SK-N-SH (cell line): ENCODE results near the gene TMEM52B. TPM values are rescaled to one million over a fixed set of nuclear protein-coding genes. Genes with fewer than 3 reads are reported as not detected.

Experiments
- CTCF ChIA-PET: fragments of 300-600, 350-600 bp; formaldehyde crosslinking; extraction: SDS; loops from one replicate; lab custom pipeline; 2021; lab: Yijun Ruan, JAX
- POLR2A ChIA-PET: fragments of 350-600 bp; sonication (Branson Sonifier 250); formaldehyde crosslinking; extraction: SDS; loops from one replicate; lab custom pipeline; 2020; ENCODE audit warnings: antibody characterized with exemption, inconsistent platforms; lab: Yijun Ruan, JAX
- DNase-seq: peaks from one replicate; pipeline ENCODE4 v3.0.0; 2012
- H2AFZ ChIP-seq: fragments of 200-600 bp; sonication (generic); 2 replicates; pipeline ENCODE4 v1.8.1; 2016; ENCODE audit warnings: antibody characterized with exemption, mild to moderate bottlenecking, low read depth
- H3F3A ChIP-seq: fragments of 200-600 bp; sonication (generic); replicated peaks from 2 replicates; pipeline ENCODE3; 2016; ENCODE audit warnings: antibody characterized with exemption, mild to moderate bottlenecking; ENCODE audit not compliant: insufficient read depth
- H3K27ac ChIP-seq, 2 experiments: fragments of 200-500 bp in 1 of 2; fragments of 200-600 bp in 1 of 2; sonication (Bioruptor generic) in 1 of 2; sonication (generic), shearing (Covaris generic) in 1 of 2; 2 replicates each; pipeline versions ENCODE4 v1.5.1 to v1.6.1; 2014 to 2016; ENCODE audit warnings: low read depth in 2 of 2, inconsistent platforms in 1 of 2, low read length in 1 of 2, mild to moderate bottlenecking in 1 of 2, mixed read lengths in 1 of 2
- H3K27me3 ChIP-seq: fragments of 200-600 bp; sonication (generic), shearing (Covaris generic); 2 replicates; pipeline ENCODE4 v1.6.1; 2016; ENCODE audit warnings: mixed run types; ENCODE audit not compliant: insufficient read depth
- H3K36me3 ChIP-seq, 2 experiments: fragments of 200-500 bp in 1 of 2; fragments of 200-600 bp in 1 of 2; sonication (Bioruptor generic) in 1 of 2; sonication (generic) in 1 of 2; replicated peaks in 1 of 2; 2 replicates each; pipeline versions ENCODE3 to v1.5.1; 2014 to 2016; ENCODE audit warnings: low read length in 1 of 2, mild to moderate bottlenecking in 1 of 2; ENCODE audit not compliant: insufficient read depth in 2 of 2, control insufficient read depth in 1 of 2
- H3K4me1 ChIP-seq, 2 experiments: fragments of 200-500 bp in 1 of 2; fragments of 200-600 bp in 1 of 2; sonication (Bioruptor generic) in 1 of 2; sonication (generic), shearing (Covaris generic) in 1 of 2; 2 replicates each; pipeline versions ENCODE4 v1.5.1 to v1.6.1; 2014 to 2016; ENCODE audit warnings: low read depth in 1 of 2, low read length in 1 of 2, mixed run types in 1 of 2; ENCODE audit not compliant: insufficient read depth in 2 of 2, control insufficient read depth in 1 of 2
- H3K4me2 ChIP-seq: fragments of 200-600 bp; sonication (generic), shearing (Covaris generic); 2 replicates; pipeline ENCODE4 v1.6.1; 2017; ENCODE audit warnings: mixed run types
- H3K4me3 ChIP-seq, 2 experiments: fragments of 200-500 bp in 1 of 2; fragments of 200-600 bp in 1 of 2; sonication (Bioruptor generic) in 1 of 2; sonication (generic), shearing (Covaris generic) in 1 of 2; 2 replicates each; pipeline versions ENCODE4 v1.5.1 to v1.8.1; 2014 to 2016; ENCODE audit warnings: low read depth in 2 of 2, inconsistent platforms in 1 of 2, low read length in 1 of 2, mild to moderate bottlenecking in 1 of 2, mixed read lengths in 1 of 2, moderate library complexity in 1 of 2
- H3K79me2 ChIP-seq: fragments of 200-600 bp; sonication (generic); 2 replicates; pipeline ENCODE4 v1.8.1; 2017; ENCODE audit warnings: mild to moderate bottlenecking; ENCODE audit not compliant: insufficient read depth
- H3K9ac ChIP-seq: fragments of 200-600 bp; sonication (generic); 2 replicates; pipeline ENCODE4 v1.6.1; 2017; ENCODE audit warnings: mixed run types
- H3K9me2 ChIP-seq: fragments of 200-600 bp; sonication (generic); 2 replicates; pipeline ENCODE4 v1.6.1; 2017; ENCODE audit warnings: mixed run types
- H3K9me3 ChIP-seq: fragments of 200-600 bp; sonication (generic); 2 replicates; pipeline ENCODE4 v1.6.1; 2017; ENCODE audit warnings: mixed run types, mild to moderate bottlenecking, moderate library complexity
- H4K20me1 ChIP-seq: fragments of 200-600 bp; sonication (generic); 2 replicates; pipeline ENCODE4 v1.6.1; 2017; ENCODE audit warnings: mild to moderate bottlenecking, mixed run types; ENCODE audit not compliant: insufficient read depth
- EP300 ChIP-seq, 2 experiments: IDR thresholded peaks; 2 replicates each; pipeline versions ENCODE4 v1.4.0 to v1.6.1; 2012; ENCODE audit warnings: borderline replicate concordance in 1 of 2, low read depth in 1 of 2, low read length in 1 of 2
- FOSL2 ChIP-seq: IDR thresholded peaks from 2 replicates; pipeline ENCODE4 v1.4.0; 2012; ENCODE audit warnings: low read depth, mild to moderate bottlenecking, moderate library complexity, borderline replicate concordance
- FOXM1 ChIP-seq: IDR thresholded peaks from 2 replicates; pipeline ENCODE4 v1.4.0; 2012; ENCODE audit warnings: low read depth, mild to moderate bottlenecking
- GABPA ChIP-seq: IDR thresholded peaks from 2 replicates; pipeline ENCODE4 v1.4.0; 2012; ENCODE audit warnings: low read depth, mild to moderate bottlenecking
- RAD21 ChIP-seq: IDR thresholded peaks from 2 replicates; pipeline ENCODE4 v1.6.1; 2012; ENCODE audit warnings: mild to moderate bottlenecking, low read length
- RFX5 ChIP-seq: IDR thresholded peaks from 2 replicates; pipeline ENCODE4 v1.6.1; 2012; ENCODE audit warnings: mild to moderate bottlenecking, improper control_type of control experiment, low read length
- RXRA ChIP-seq: IDR thresholded peaks from 2 replicates; pipeline ENCODE4 v1.4.0; 2012; ENCODE audit warnings: low read depth, mild to moderate bottlenecking, borderline replicate concordance
- SIN3A ChIP-seq: IDR thresholded peaks from 2 replicates; pipeline ENCODE4 v1.6.1; 2012; ENCODE audit warnings: low read depth, mild to moderate bottlenecking, low read length, moderate library complexity, borderline replicate concordance
- SMC3 ChIP-seq: IDR thresholded peaks from 2 replicates; pipeline ENCODE4 v1.6.1; 2012; ENCODE audit warnings: low read depth, low read length, improper control_type of control experiment
- WGBS: methylation state at CpG from one replicate; pipeline ENCODE4 v1.1.6; 2017; ENCODE audit warnings: low lambda C conversion rate; 5-methylcytosine and 5-hydroxymethylcytosine counted together
- polyA plus RNA-seq, 3 experiments: library from polyadenylated mRNA; depleted of rRNA; stranded (reverse); fragments of >200 nt; gene quantifications; 2 replicates each; pipeline ENCODE4 v1.2.3, GENCODE V29; 2012
- TF ChIP-seq, protein P1 (sequence below): fragments of 200-600 bp; sonication (generic); IDR thresholded peaks from 2 replicates; pipeline ENCODE4 v1.6.1; 2017; ENCODE audit warnings: antibody characterized with exemption, mild to moderate bottlenecking, moderate library complexity
- TF ChIP-seq, protein P2 (sequence below): IDR thresholded peaks from 2 replicates; pipeline ENCODE4; 2012
- TF ChIP-seq, protein P3 (sequence below): IDR thresholded peaks from 2 replicates; pipeline ENCODE4 v1.4.0; 2012; ENCODE audit warnings: low read depth, borderline replicate concordance
- TF ChIP-seq, protein P4 (sequence below): IDR thresholded peaks from 2 replicates; pipeline ENCODE4 v1.6.1; 2012; ENCODE audit warnings: mild to moderate bottlenecking, low read depth, low read length, moderate library complexity

The TMEM52B gene
- polyA plus RNA-seq, 1 of the 3 experiments (the other 2 are of a cell fraction), result not detected

DNA sequence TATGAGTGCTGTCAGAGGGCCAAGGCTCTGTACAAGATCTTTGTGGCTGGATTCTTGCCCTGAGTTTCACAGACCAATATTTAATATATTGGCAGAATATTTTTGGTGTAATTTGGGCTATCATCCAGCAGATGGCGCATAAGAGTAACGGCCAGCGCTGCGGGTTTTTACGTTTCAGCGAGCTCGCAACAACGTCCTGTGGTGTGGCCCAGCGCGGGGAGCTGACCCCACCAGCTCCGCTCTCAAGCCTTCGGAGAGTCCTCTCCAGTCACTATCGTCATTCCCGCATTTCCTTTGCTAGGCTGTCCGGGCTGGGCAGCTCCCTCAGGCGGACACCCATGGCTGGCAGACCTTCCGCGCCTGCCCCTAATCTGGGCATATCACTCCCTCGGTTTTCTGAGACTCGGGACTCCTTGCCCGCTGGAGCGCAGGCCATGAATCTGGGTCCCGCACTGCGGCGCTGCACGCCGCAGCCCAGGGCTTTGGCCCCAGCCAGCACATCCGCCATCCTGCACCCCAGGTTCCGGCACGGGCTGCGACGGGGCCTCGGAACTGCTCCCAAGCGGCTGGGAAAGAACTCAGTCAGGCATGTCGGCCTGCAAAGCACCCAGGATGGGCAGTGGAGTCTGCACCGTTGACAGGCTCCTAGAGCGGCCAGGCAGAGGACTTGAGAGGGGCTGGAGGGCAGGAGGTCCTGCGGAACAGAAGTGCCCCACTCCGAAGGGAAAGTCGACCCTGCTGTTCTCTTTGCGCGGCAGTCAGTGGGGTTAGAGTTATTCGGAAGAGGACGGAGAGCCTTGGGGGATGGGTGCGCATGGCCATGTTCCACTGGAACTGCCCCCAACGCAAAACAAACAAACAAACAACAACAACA lies 25.3 kb upstream of the TMEM52B start:
- no peaks in the 10 kb centered on the region for H3K36me3 ChIP-seq
- ChIA-PET POLR2A (no interaction called here), CTCF (interaction anchor here (0.5 to 5.0 kb wide), 27 partner anchors 9 to 1334 kb away, joined by 3 to 48 read pairs (median 4); partner anchors contain the start of genes CLEC7A, GABARAPL1 and OLR1)
- TF ChIP-seq, protein P1, sequence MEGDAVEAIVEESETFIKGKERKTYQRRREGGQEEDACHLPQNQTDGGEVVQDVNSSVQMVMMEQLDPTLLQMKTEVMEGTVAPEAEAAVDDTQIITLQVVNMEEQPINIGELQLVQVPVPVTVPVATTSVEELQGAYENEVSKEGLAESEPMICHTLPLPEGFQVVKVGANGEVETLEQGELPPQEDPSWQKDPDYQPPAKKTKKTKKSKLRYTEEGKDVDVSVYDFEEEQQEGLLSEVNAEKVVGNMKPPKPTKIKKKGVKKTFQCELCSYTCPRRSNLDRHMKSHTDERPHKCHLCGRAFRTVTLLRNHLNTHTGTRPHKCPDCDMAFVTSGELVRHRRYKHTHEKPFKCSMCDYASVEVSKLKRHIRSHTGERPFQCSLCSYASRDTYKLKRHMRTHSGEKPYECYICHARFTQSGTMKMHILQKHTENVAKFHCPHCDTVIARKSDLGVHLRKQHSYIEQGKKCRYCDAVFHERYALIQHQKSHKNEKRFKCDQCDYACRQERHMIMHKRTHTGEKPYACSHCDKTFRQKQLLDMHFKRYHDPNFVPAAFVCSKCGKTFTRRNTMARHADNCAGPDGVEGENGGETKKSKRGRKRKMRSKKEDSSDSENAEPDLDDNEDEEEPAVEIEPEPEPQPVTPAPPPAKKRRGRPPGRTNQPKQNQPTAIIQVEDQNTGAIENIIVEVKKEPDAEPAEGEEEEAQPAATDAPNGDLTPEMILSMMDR, result peak; percentile 86
- peak; percentile 64 for TF ChIP-seq SMC3
- peak; percentile 58 for TF ChIP-seq RAD21
- no peak for TF ChIP-seq FOSL2
- TF ChIP-seq, protein P2, sequence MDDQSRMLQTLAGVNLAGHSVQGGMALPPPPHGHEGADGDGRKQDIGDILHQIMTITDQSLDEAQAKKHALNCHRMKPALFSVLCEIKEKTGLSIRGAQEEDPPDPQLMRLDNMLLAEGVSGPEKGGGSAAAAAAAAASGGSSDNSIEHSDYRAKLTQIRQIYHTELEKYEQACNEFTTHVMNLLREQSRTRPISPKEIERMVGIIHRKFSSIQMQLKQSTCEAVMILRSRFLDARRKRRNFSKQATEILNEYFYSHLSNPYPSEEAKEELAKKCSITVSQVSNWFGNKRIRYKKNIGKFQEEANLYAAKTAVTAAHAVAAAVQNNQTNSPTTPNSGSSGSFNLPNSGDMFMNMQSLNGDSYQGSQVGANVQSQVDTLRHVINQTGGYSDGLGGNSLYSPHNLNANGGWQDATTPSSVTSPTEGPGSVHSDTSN, result no peak
- no peak for TF ChIP-seq GABPA
- 0 out of 2 replicates have a peak, but pooled peaks have one; percentile 16 for TF ChIP-seq RFX5
- H3K4me1 ChIP-seq, result peaks cover 0 to 2% of the 10 kb centered on the region in 2 experiments; a peak in 1 of 4 replicates
- no peak overlapping the region for H3K27ac ChIP-seq
- 21% methylated on average over 24 of the region's 46 CpGs for WGBS
- peak overlapping the region; percentile 98 for H3K4me2 ChIP-seq
- H4K20me1 ChIP-seq, result no peaks in the 10 kb centered on the region
- H3K79me2 ChIP-seq, result no peaks in the 10 kb centered on the region
- no peak overlapping the region; the same call in 1 of the 2 replicates for H3K9ac ChIP-seq
- H3K9me3 ChIP-seq, result no peaks in the 10 kb centered on the region
- peaks cover 8% of the 10 kb centered on the region; the same call in 1 of the 2 replicates for H3K27me3 ChIP-seq
- H2AFZ ChIP-seq, result peak overlapping the region; percentile 90; the same call in 1 of the 2 replicates
- DNase-seq, result peak; percentile 64
- no peaks in the 10 kb centered on the region for H3F3A ChIP-seq
- H3K4me3 ChIP-seq, result peak overlapping the region; percentile 45 to 77
- H3K9me2 ChIP-seq, result no peaks in the 10 kb centered on the region

DNA sequence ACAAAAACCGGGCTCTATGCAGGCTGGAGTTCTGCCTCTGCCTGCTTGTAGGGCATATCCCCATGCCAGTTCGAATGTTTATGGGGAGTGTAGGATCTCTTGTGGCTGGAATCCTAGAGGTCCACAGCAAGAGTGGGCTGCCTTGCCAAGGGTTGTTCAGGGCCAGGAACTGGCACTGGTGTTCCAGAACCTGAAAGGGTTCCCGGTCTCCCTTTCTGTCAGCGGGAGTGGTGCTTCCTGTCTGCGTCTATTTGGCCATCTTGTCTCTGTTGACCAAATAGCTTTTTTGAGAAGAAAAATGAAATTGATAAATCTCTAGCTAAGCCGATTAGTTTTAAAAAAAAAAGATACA lies 24.7 kb upstream of the TMEM52B start:
- no peak overlapping the region for H3K27ac ChIP-seq
- POLR2A ChIA-PET, result no interaction called here
- H3K9ac ChIP-seq, result no peak overlapping the region
- peaks cover 0 to 2% of the 10 kb centered on the region in 2 experiments; a peak in 1 of 4 replicates for H3K4me1 ChIP-seq
- H3K4me2 ChIP-seq, result peak overlapping the region; percentile 98; the same call in 1 of the 2 replicates
- H4K20me1 ChIP-seq, result no peaks in the 10 kb centered on the region
- H3F3A ChIP-seq, result no peaks in the 10 kb centered on the region
- peak; percentile 6 for DNase-seq
- H3K4me3 ChIP-seq, result no peak overlapping the region
- no peaks in the 10 kb centered on the region for H3K9me3 ChIP-seq
- no peaks in the 10 kb centered on the region for H3K36me3 ChIP-seq
- H2AFZ ChIP-seq, result no peak overlapping the region
- H3K9me2 ChIP-seq, result no peaks in the 10 kb centered on the region
- CTCF ChIA-PET, result interaction anchor here (0.7 to 5.0 kb wide), 4 partner anchors 11 to 35 kb away, joined by 3 to 48 read pairs (median 4); no protein-coding TSS in a partner anchor
- WGBS, result 42% methylated on average over 6 of the region's 6 CpGs
- H3K79me2 ChIP-seq, result no peaks in the 10 kb centered on the region
- peaks cover 8% of the 10 kb centered on the region; the same call in 1 of the 2 replicates for H3K27me3 ChIP-seq
- no peak for TF ChIP-seq EP300 (IDR thresholded peaks at IDR 0.05; ENCODE audit: borderline replicate concordance in 1 of 2, low read depth in 1 of 2, low read length in 1 of 2)
- no peak for TF ChIP-seq RFX5
- TF ChIP-seq SIN3A, result no peak
- TF ChIP-seq, protein P1, result no peak
- TF ChIP-seq FOXM1, result no peak
- TF ChIP-seq, protein P3, sequence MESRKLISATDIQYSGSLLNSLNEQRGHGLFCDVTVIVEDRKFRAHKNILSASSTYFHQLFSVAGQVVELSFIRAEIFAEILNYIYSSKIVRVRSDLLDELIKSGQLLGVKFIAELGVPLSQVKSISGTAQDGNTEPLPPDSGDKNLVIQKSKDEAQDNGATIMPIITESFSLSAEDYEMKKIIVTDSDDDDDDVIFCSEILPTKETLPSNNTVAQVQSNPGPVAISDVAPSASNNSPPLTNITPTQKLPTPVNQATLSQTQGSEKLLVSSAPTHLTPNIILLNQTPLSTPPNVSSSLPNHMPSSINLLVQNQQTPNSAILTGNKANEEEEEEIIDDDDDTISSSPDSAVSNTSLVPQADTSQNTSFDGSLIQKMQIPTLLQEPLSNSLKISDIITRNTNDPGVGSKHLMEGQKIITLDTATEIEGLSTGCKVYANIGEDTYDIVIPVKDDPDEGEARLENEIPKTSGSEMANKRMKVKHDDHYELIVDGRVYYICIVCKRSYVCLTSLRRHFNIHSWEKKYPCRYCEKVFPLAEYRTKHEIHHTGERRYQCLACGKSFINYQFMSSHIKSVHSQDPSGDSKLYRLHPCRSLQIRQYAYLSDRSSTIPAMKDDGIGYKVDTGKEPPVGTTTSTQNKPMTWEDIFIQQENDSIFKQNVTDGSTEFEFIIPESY, result no peak
- TF ChIP-seq, protein P4, sequence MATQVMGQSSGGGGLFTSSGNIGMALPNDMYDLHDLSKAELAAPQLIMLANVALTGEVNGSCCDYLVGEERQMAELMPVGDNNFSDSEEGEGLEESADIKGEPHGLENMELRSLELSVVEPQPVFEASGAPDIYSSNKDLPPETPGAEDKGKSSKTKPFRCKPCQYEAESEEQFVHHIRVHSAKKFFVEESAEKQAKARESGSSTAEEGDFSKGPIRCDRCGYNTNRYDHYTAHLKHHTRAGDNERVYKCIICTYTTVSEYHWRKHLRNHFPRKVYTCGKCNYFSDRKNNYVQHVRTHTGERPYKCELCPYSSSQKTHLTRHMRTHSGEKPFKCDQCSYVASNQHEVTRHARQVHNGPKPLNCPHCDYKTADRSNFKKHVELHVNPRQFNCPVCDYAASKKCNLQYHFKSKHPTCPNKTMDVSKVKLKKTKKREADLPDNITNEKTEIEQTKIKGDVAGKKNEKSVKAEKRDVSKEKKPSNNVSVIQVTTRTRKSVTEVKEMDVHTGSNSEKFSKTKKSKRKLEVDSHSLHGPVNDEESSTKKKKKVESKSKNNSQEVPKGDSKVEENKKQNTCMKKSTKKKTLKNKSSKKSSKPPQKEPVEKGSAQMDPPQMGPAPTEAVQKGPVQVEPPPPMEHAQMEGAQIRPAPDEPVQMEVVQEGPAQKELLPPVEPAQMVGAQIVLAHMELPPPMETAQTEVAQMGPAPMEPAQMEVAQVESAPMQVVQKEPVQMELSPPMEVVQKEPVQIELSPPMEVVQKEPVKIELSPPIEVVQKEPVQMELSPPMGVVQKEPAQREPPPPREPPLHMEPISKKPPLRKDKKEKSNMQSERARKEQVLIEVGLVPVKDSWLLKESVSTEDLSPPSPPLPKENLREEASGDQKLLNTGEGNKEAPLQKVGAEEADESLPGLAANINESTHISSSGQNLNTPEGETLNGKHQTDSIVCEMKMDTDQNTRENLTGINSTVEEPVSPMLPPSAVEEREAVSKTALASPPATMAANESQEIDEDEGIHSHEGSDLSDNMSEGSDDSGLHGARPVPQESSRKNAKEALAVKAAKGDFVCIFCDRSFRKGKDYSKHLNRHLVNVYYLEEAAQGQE, result no peak
- TF ChIP-seq RXRA, result no peak
